ENCODE measurements around the gene SLC45A1.
"Not testable (repeated sequence)": the region's sequence is repeated elsewhere in the genome, so short reads cannot be mapped to it uniquely, and the experiment has no call there.

Gene SLC45A1

DNA sequence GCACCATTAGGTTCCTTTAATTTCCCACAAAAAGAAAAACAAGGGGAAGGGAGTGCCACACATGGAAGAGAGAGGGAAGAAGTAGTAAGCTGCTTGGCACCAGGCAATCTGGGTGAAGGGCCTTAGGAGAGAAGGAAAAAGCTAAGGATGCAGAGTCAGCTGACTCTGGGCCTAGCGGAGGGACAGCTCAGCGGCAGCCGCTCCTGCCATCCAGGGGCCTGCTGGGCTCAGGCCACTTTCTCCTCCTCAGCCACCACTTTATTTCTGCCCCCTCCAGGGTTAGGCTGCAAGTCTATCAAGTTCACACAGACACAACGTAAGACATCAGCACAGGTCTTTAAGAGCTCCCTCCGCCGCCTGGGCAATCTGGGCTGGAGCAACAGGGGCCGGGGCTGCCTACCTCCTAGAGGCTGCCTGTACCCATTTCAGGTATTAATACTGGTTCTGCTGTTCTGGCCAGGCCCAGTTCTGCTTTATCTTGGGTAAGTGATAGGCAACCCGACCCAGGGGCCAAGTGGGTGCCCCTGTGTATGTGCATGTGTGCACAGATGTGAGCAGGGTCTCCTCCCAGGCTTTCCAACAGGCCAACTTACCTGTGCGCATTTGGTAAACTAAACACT lies 53.6 kb downstream of the SLC45A1 start:
- DNase-seq, result no peak

- no peak for DNase-seq
These were observed 55.2 kb downstream of the SLC45A1 start for GRCh38 chr1:8373125-8373524.

GRCh38 chr1:8373581-8374241 lies 55.8 kb downstream of the SLC45A1 start:
- DNase-seq, result no peak

DNA sequence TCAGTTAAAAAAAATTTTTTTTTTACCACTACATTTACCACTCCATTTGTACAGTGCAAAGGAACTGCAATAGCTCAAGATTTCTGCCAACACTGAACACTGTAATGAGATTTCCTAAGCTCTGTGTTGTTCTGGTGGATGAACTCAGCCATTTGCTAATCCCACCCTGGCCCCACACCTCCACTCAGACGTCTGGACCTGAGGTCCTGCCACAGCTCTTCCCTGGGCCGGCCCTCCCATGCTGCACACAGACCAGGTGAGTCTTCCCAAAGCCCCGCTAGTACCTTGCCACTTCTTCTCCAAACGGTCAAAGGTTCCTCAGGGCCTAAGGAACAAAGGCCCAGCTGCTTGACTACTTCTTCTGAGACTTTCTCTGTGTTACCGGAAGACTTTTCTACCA lies 56.4 kb downstream of the SLC45A1 start:
- DNase-seq, result no peak

GRCh38 chr1:8374812-8375211 lies 56.9 kb downstream of the SLC45A1 start:
- no peak for DNase-seq

GRCh38 chr1:8376358-8376840 lies 58.5 kb downstream of the SLC45A1 start:
- no peak for DNase-seq

DNA sequence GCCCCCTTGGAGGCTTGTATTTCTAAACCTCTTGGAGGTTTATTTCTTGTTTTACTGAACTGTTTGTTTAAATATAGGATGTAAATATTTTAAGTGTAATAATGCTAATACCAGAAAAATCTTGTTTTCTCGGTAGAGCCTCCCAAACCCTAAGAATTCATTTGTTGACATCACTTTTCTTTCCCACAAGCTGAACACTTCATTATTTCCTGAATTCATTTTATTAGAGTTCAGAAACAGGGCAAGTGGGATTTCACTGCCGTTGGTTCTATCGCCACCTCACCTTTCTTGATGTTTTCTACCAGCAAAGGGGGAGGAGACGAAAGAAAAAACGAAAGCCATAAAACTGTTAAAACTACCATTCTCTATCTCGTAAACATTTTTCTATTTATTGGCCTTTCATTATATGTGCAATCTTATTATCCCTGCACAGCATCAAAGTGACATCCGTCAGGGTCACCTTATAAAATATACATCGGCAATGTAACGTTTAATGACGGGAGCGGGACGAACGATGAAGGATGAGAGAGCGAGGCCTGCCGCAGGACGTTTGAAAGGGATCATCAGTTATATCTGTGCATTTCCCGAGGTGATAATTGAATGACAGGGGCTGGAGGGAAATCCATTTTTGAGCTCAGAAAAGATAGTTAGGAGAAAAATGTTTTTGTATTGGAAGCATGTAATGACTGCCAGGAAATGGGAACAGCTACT lies 59.5 kb downstream of the SLC45A1 start:
- no peak for DNase-seq

GRCh38 chr1:8378178-8378577 lies 60.3 kb downstream of the SLC45A1 start:
- no peak for DNase-seq

DNA sequence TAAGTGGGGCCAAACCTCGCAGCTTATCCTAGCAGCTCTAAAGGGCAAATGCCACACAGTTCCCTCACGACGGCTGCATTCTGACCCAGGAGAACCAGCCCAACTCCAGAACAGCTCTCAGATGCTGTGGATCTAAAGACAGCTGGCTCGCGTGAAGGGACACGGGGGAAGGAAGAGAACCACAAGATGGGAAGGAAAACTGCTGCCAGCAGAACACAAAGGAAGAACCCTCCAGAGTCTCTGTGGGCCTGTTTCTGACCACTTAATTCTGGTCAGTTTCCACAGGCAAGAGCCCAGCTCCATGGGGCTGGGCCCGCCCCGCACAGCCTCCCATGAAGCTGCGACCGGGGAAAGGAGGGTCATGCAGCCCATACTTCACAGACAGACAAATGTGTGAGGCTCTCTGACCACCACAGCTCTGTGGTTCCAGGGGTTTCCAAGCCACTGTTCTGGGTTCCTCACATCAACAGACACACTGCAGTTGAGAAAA lies 61.1 kb downstream of the SLC45A1 start:
- no peak for DNase-seq

GRCh38 chr1:8379513-8380186 lies 61.7 kb downstream of the SLC45A1 start:
- DNase-seq, result no peak

- not testable (repeated sequence) for DNase-seq
These were observed 62.4 kb downstream of the SLC45A1 start for GRCh38 chr1:8380310-8380709.

DNA sequence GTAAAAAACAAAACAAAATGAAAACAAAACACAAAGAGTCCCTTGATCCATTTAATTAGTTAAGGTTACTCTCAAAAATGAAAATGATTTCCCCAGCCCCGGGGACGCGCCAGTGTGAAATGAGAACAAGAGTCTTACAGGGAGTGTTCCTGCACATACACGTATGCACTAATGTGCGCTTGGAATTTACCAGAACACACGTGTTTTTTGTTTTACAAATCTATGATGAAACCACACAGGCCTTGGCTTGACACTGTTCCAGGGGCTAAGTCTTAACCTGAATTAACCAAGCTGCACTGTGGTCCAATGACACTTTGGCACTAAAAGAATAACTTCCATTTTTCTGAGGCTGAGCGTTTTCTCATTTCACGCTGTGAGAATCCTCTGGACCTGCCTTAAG lies 63.7 kb downstream of the SLC45A1 start:
- no peak for DNase-seq

DNA sequence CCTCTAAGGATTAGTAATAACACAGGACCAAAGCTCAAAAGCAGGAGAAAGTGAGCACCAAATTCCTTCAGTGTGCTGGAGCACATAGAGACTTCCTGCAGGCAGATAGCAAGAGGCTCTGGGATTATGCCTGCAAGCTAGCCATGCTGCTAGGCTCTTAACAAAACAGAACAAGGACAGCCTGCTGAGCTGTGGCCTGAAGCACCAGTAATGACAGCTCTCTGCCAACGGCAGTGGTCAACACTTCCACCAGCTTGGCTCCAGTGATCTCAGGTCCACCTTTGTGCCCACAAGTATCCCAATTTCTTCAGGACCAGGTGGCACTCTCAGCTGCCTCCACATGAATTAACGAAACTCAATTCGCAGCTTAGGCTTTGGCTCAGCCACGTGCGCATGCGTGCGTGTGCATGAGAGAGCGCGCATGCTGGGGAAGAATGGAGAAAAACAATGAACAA lies 64.2 kb downstream of the SLC45A1 start:
- no peak for DNase-seq

GRCh38 chr1:8382608-8383505 lies 64.9 kb downstream of the SLC45A1 start:
- peak; percentile 50 for DNase-seq

GRCh38 chr1:8384088-8384487 lies 66.2 kb downstream of the SLC45A1 start:
- no peak for DNase-seq

DNA sequence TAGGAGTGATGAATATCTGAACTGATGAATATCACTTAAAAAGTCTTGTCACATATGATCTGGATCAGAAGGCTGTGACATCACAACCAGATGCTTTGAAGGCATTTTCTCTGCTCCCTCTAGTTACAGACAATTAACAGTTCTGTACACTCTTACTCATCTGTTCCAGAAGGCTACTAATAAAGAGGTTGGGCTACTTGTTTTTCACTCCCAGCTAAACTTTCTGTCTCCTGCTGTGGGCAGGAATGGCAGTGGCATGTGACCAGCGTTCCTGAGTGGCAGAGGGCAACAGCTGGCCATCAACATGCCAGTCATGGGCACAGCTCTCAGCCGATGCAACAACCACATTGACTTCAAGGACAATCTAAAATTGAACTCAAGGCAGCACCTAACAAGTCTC lies 66.7 kb downstream of the SLC45A1 start:
- DNase-seq, result no peak

DNA sequence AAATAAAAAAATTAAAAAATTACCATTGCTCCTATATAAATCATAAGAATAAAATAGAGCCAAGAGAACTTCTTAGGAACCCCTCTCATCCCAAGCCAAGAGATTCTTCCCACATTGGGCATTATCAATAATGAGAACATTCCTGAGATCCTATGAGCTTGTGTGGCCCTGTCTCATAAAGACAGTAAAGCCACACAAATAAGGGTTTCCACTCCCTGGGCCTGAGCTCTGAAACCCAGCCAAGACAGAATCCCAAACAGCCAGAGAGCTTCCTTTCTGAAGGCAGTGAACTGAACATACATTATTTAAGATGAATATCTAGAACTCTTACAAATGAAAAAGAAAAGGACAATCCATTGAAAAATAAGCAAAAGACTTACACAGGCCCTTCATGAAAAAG lies 68.3 kb downstream of the SLC45A1 start:
- DNase-seq, result no peak

GRCh38 chr1:8388732-8389562 lies 71.0 kb downstream of the SLC45A1 start:
- DNase-seq, result no peak

DNA sequence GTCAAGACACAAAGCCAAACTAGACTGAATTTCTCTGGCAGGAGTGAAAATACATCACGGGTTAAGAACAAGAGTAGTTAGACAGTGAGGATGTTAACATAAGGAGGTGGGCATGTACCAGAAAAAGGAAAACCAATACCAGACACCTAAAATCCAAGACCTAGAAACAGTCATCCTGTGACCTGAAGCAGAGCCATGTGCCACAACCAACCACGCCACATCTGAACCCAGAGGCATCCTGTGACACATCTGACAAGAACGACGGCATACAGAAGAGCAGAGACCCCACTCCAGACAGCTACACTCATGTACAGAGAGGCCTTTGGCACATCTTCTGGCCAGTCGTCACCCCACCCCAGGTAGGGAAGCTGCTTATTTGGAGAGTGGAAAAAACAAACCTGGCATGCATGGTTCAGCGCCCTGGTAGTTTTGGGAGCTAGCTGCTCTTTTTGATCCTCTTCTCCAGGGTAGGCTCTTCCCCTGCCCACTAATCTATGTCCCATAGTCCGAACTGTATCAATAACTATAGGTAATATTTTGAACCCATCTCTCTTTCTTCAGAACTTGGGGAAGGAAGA lies 72.1 kb downstream of the SLC45A1 start:
- DNase-seq, result no peak

GRCh38 chr1:8390707-8391106 lies 72.8 kb downstream of the SLC45A1 start:
- no peak for DNase-seq

DNA sequence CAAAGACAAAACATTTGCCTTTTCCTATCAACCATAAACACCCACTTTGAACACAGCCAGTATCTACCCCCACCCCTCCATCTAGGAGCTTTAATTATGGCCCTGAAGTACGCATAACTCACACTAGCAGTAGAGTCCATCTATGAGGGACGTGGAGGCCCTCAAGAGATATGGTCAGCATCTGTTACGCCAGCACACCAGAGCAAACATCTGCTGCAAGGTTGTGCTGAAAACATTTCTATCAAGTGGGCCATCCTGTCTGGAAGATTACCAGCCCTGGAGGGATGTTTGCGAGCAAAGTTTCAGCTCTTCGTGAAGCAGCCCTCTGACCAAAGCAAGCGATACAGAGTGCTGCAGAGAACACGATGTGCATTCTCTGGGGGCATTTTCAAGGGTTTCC lies 74.6 kb downstream of the SLC45A1 start:
- no peak for DNase-seq
